Astrocyte (in vitro differentiated cells and primary cell): ENCODE results near the gene CNTRL.

Experiments used
- EZH2 ChIP-seq: IDR thresholded peaks from 2 replicates; pipeline ENCODE4 v1.6.1; 2012; ENCODE audit warnings: mild to moderate bottlenecking, low read length, inconsistent platforms; ENCODE audit not compliant: insufficient read depth
- TF ChIP-seq, protein P1 (sequence below): IDR thresholded peaks from 2 replicates; pipeline ENCODE4 v1.5.1; 2011; ENCODE audit warnings: low read depth, mild to moderate bottlenecking, inconsistent platforms, low read length, moderate library complexity; ENCODE audit not compliant: insufficient read depth

DNA sequence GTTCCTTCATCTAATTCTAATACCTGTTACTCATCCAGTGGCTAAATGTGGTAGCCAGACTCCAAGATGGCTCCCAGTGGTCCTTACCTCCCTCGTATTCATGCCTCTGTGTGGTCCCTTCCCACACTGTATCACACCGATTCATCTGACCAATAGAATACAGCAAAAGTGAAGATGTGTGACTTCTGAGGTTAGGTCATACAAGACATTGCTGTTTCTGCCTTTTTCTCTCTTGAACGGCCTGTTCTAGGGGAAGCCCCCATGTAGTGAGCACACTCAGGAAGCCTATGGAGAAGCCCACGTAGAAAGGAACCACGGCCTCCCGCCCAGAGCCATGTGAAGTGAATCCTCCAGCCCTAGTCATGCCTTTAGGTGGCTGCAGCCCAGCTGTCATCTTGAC is 15.2 kb upstream of the CNTRL start:
- TF ChIP-seq, protein P1, sequence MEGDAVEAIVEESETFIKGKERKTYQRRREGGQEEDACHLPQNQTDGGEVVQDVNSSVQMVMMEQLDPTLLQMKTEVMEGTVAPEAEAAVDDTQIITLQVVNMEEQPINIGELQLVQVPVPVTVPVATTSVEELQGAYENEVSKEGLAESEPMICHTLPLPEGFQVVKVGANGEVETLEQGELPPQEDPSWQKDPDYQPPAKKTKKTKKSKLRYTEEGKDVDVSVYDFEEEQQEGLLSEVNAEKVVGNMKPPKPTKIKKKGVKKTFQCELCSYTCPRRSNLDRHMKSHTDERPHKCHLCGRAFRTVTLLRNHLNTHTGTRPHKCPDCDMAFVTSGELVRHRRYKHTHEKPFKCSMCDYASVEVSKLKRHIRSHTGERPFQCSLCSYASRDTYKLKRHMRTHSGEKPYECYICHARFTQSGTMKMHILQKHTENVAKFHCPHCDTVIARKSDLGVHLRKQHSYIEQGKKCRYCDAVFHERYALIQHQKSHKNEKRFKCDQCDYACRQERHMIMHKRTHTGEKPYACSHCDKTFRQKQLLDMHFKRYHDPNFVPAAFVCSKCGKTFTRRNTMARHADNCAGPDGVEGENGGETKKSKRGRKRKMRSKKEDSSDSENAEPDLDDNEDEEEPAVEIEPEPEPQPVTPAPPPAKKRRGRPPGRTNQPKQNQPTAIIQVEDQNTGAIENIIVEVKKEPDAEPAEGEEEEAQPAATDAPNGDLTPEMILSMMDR: no peak
- TF ChIP-seq EZH2: no peak
